Measurements from ENCODE around the gene MGA.

Gene MGA

GRCh38 chr15:41660235-41661077 is at the start of gene MGA:
TSS of gene MGA (plus strand) at chr15:41660405.
- DNase-seq, result peak; percentile 81 to 85

DNA sequence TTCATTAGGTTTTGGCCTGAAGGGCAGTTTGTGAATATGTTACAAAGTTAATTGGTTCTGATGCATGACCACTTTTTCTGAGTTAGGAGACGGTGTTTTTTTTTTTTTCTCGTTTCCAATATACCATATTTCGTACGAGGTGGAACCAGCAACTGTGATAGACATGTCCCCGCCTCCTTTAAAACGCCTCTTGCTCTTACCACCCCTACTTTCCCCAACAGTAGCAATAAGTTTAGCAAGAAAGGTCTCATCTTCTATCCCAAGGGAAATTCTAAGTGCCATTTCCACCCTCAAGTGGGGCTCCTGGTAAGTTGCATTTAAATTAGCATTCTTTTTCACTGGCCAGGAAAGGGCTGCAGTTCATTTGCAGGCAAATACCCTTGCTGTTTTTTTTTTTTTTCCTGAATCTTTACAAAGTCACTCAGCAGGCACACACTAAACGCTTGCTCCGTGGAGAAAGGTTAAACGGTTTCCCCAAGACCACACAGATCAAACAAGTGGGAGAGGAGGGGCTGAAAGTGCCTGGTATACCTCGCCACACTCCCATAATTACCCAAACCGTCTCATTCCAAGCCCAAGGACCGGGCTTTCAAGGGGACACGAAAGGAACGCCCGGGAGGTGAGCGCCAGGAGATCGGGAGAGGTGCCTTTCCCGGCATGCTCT is 39.5 kb upstream of the MGA start:
- DNase-seq, result no peak

DNA sequence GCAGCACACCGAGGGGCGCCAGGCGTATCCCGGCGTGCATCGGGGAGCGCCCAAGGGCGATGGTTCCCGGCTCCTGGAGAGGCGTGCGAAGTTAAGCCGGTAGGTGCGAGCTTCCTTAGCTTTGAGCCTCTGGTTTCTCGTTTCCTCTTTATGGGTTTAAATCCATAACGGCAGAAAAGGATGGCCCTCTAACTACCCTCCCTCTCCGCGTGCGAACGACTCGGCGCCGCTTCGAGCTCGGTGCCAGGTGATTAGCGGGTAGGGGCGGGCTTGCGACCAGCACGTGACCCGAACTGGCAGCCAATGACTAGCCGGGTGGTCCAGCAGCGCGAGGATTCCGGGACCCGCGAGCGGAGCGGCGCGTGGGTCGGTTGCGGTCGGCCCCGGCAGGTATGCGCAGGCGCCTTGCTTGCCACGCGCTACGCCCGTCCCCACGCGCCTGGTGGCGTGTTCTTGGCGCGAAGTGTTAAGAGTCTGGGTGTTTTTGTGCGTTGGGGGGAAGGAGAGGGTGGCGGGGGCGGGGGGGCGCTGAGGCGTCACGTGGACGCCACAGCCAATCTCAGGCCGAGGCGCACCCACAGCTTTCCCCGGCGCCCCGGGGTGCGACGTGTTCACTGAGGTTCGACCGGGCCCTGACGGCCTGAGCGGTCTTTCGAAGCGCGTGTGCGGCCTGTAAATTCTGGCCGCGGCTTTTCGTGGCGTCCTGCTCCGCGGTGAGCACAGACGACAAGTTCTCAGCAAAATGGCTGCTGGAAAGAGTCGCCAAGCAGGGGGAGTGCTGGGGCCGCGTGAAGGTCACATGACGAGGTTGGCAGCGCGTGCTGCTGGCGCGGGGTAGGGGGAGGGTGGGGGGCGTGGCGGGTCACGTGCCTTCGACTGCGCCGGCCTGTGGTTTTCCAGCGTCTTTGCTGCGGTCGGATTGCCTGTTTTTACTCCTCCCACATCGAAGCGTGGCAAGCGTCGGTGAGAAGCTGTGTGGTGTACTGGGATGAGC is 38.7 kb upstream of the MGA start:
- peak; percentile 70 to 72 for DNase-seq

DNA sequence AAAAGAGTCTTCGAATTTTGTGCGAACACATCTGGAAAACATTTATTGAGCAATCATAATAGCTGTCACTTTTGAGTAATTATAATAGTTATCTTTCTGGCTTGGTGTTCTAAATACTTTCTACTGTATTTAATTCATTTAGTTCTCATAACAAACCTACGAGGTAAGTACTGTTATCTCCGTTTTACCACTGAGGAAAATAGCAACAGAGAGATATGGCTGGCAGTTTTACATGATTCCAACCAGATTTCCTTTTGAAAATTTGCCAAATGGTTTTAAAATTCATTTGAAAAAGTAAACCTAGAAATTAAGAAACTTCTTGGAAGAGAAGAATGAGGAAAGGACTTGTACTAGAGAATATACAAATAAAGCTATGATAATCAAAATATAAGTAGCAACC is 37.3 kb upstream of the MGA start:
- DNase-seq, result no peak

- DNase-seq, result no peak
Measured at GRCh38 chr15:41627203-41627602, 33.0 kb upstream of the MGA start.

GRCh38 chr15:41629463-41629862 is 30.7 kb upstream of the MGA start:
- no peak for DNase-seq

GRCh38 chr15:41629883-41630282 is 30.3 kb upstream of the MGA start:
- DNase-seq, result no peak

- no peak for DNase-seq
Measured at GRCh38 chr15:41630616-41631217, 29.5 kb upstream of the MGA start.

- DNase-seq, result no peak
Measured at GRCh38 chr15:41631880-41632470, 28.2 kb upstream of the MGA start.

DNA sequence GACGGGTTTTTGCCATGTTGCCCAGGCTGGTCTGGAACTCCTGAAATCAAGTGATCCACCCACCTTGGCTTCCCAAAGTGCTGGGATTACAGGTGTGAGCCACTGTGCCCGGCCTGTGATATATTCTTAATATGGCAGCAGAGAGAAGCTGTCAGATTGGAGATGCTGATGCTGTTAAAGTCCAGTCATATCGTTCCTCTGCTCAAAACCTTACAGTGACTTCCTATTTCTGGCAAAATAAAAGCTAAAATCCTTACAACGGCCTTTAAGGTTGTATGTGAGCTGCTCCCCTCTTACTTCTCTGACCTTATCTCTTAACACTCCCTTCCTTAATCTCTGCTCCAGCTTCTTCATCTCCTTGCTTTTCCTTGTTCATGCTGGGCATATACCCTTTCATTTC is 26.6 kb upstream of the MGA start:
- DNase-seq, result no peak

DNA sequence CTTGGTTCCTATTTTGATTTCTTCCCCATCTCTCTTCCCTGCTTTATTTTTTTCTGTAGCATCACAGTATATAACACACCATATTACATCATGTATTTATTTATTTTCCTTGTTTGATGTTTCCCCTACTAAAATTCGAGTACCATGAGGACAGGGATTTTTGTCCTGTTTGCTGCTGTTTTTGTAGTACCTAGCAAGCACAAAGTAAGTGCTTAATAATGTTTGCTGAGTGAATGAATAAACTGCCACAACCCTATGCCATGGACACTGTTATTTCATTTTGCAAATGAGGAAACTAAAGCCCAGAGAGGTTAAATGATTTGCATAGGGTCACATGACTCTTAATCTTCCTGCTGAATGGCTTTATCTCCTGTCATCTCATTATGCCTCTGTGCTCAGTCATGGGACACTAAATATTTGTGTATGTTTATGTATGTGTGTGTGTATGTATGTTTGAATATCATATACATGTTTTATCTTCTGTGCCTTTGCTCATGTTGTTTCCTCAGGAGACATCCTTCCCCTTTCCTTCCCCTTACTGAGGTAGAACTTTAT is 26.1 kb upstream of the MGA start:
- no peak for DNase-seq

DNA sequence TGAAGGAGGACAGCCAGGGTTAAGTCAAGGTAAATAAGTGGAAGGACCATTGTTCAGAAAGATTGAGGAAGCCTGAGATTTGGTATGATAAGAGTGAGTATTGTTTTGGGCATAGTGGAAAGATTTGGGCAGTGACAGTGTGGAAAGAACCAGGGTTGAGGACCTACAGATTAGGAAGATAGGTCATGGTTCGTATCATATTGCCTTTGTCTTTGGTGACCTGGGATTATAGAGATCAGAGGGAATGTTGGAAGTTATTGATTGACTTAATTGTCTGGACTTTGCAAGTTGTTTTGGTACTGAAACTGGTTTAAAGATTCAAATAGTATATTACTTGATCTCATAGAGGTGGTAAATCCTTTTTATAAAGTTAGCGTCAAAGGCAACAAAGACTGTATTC is 23.1 kb upstream of the MGA start:
- no peak for DNase-seq

- DNase-seq, result no peak
Measured at GRCh38 chr15:41640985-41641384, 19.2 kb upstream of the MGA start.

DNA sequence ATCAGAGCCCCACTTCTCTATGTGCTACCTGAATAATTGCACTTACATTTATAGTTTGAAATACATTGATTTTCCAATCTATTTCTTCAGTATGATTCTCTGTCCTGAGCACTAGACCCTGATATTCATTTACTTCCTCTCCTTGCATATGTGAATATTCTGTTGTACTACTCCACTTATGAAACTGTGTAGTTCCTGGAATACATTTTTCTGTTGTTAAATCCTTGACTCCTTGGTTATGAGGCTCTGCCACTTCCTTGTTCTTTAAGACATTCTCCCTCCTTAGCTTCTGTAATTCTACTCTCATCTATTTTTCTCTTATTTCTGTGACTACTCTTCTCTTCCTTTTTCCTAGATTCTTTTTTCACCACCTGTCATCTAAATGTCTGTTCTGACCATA is 12.9 kb upstream of the MGA start:
- no peak for DNase-seq

GRCh38 chr15:41648097-41648496 is 12.1 kb upstream of the MGA start:
- DNase-seq, result no peak

- DNase-seq, result no peak
Measured at GRCh38 chr15:41648770-41649169, 11.4 kb upstream of the MGA start.

DNA sequence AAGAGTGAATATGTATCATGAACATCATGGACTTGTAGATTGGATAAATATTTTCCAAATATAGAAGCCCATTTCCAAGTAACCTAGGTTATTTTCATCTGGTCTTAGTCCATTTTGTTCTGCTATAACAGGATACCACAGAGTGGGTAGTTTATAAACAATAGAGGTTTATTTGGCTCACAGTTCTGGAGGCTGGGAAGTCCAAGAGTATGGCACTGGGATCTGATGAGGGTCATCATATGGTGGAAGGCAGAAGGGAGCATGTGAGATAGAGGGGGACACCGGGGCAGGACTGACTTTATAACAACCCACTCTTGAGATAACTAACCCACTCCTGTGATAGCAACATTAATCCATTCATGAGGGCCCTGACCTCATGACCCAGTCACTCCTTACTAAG is 9.4 kb upstream of the MGA start:
- DNase-seq, result no peak

DNA sequence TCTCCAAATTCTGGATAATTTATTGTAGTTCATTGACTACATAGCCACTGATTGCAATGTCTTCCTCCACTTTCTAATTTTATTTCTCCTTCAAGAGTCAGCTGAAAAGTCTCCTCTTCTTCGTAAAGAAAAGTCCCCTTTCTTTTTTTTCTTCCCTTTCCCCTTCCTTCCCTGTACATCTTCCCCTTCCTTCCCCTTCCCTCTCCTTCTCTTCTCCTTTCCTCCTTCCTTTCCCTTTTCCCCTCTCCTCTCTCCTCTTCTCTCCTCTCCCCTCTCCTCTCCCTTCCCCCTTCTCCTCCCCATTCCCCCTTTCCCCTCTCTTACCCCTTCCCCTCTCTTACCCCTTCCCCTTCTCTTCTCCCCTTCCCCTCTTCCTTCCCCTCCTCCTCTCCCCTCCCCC is 8.8 kb upstream of the MGA start:
- DNase-seq, result no peak

DNA sequence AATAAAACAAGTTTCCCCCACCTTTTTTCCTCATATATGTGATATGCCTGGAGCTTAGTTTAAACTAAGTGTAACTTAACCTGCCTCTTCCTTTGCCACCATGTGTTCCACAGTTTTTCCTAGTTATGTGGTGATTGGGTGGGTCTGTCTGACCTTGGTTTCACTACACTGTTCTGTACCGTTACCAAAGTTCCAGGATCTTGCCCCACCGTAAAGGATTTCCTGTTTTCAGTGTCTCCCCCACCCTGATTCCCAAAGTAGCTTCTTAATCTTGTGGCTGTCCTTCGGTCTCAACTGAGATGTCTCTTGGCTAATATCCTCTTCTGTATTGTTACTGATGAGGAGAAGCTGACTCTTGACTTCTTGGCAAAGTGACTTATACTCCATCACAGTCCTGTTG is 6.4 kb upstream of the MGA start:
- no peak for DNase-seq

- DNase-seq, result no peak
Measured at GRCh38 chr15:41655716-41656115, 4.5 kb upstream of the MGA start.

GRCh38 chr15:41656188-41656587 is 4.0 kb upstream of the MGA start:
- DNase-seq, result no peak

GRCh38 chr15:41658689-41659088 is 1.5 kb upstream of the MGA start:
- DNase-seq, result no peak
